K562 (cell line): ENCODE results near the gene BCORL1. TPM values are rescaled to one million over a fixed set of nuclear protein-coding genes. Genes with fewer than 3 reads are reported as not detected.

Experiments used
- COPS2 ChIP-seq: fragments of 450-650 bp; conservative IDR thresholded peaks from 2 replicates; pipeline ENCODE4 v1.6.1; 2016; ENCODE audit warnings: mild to moderate bottlenecking, moderate library complexity
- DIDO1 ChIP-seq: fragments of 450-650 bp; IDR thresholded peaks from 2 replicates; pipeline ENCODE4 v1.6.1; 2016; ENCODE audit warnings: low read depth, missing biosample characterization, missing genetic modification characterization
- FOXM1 ChIP-seq, 2 experiments: fragments of 450-650 bp in 1 of 2; sonication (generic) in 1 of 2; formaldehyde crosslinking in 1 of 2; IDR thresholded peaks; 2 replicates each; pipeline versions ENCODE4 v1.6.1 to v1.9.0; 2017 to 2022; ENCODE audit warnings: low read depth in 2 of 2, mild to moderate bottlenecking in 2 of 2, missing genetic modification reagents in 1 of 2, moderate library complexity in 1 of 2
- HDAC8 ChIP-seq: fragments of 450-650 bp; IDR thresholded peaks from 2 replicates; pipeline ENCODE4 v1.6.1; 2016; ENCODE audit warnings: mild to moderate bottlenecking, missing genetic modification characterization, moderate library complexity, missing compliant biosample characterization
- HMGN3 ChIP-seq: IDR thresholded peaks from 2 replicates; pipeline ENCODE4 v1.6.1; 2011; ENCODE audit warnings: borderline replicate concordance, low read depth, mild to moderate bottlenecking, mixed read lengths, low read length; ENCODE audit not compliant: insufficient read length; ENCODE audit errors: extremely low read depth
- KAT8 ChIP-seq: fragments of 450-650 bp; IDR thresholded peaks from 2 replicates; pipeline ENCODE4 v1.6.1; 2016; ENCODE audit warnings: low read depth, mild to moderate bottlenecking
- NFXL1 ChIP-seq: fragments of 450-650 bp; formaldehyde crosslinking; IDR thresholded peaks from 2 replicates; pipeline ENCODE4 v1.4.0; 2021; ENCODE audit warnings: mild to moderate bottlenecking
- OTX1 ChIP-seq: fragments of 450-650 bp; formaldehyde crosslinking; IDR thresholded peaks from 2 replicates; pipeline ENCODE4 v1.4.0; 2022; ENCODE audit warnings: mild to moderate bottlenecking
- PRMT5 ChIP-seq: sonication (generic); formaldehyde crosslinking; IDR thresholded peaks from 2 replicates; pipeline ENCODE4 v1.5.0; 2020; ENCODE audit warnings: missing genetic modification reagents
- PYGO2 ChIP-seq: fragments of 450-650 bp; IDR thresholded peaks from 2 replicates; pipeline ENCODE4 v1.6.1; 2016; ENCODE audit warnings: mild to moderate bottlenecking, missing genetic modification characterization, moderate library complexity, missing compliant biosample characterization
- RUNX1 ChIP-seq: sonication (generic); IDR thresholded peaks from 2 replicates; pipeline ENCODE4 v1.6.1; 2016; ENCODE audit warnings: antibody characterized with exemption, low read depth
- TSC22D4 ChIP-seq: fragments of 450-650 bp; IDR thresholded peaks from 2 replicates; pipeline ENCODE4 v1.6.1; 2016; ENCODE audit warnings: missing genetic modification characterization, missing biosample characterization, control low read depth
- ZBED1 ChIP-seq: IDR thresholded peaks from 2 replicates; pipeline ENCODE4 v1.6.1; 2014
- ZNF24 ChIP-seq: fragments of 450-650 bp; IDR thresholded peaks from 2 replicates; pipeline ENCODE4 v1.6.1; 2016
- ZNF551 ChIP-seq: fragments of 250-450 bp; sonication (Bioruptor Pico); IDR thresholded peaks from 2 replicates; pipeline ENCODE4 v1.5.0; 2021; ENCODE audit warnings: mild to moderate bottlenecking, moderate library complexity
- ZNF695 ChIP-seq: fragments of 450-650 bp; formaldehyde crosslinking; IDR thresholded peaks from 2 replicates; pipeline ENCODE4 v1.4.0; 2020; ENCODE audit warnings: mild to moderate bottlenecking, moderate library complexity
- ZNF830 ChIP-seq: fragments of 250-450 bp; sonication (Bioruptor Pico); IDR thresholded peaks from 2 replicates; pipeline ENCODE4 v1.5.0; 2021; ENCODE audit warnings: mild to moderate bottlenecking
- polyA plus RNA-seq, 8 experiments: library from polyadenylated mRNA; depleted of rRNA in 4 of 8; stranded (reverse) in 5 of 8; unstranded in 3 of 8; fragments of >200 nt; fragmentation: Nextera tagmentation in 2 of 8; fragmentation: Illumina TruSeq in 1 of 8; extraction: Ambion mirVana in 2 of 8; extraction: Trizol in 1 of 8; gene quantifications; 2 replicates each; pipeline versions ENCODE4 v1.2.1 to v1.2.3, GENCODE V29; 2011 to 2014; ENCODE audit warnings: inconsistent platforms in 1 of 8, missing spikeins in 1 of 8
- total RNA-seq, 7 experiments: library from RNA; depleted of rRNA in 6 of 7; stranded (reverse); fragments of >200 nt in 6 of 7; fragmentation: Illumina TruSeq in 2 of 7; extraction: Trizol in 2 of 7; gene quantifications; 2 replicates each; pipeline versions ENCODE4 v1.2.1 to v1.2.3, GENCODE V29; 2011 to 2021; ENCODE audit warnings: low replicate concordance in 1 of 7
- TF ChIP-seq, protein P1 (sequence below): sonication (generic); formaldehyde crosslinking; IDR thresholded peaks from 2 replicates; pipeline ENCODE4 v1.8.0; 2022; ENCODE audit warnings: missing genetic modification reagents, mild to moderate bottlenecking, moderate library complexity, borderline replicate concordance
- TF ChIP-seq, protein P2 (sequence below): IDR thresholded peaks from 2 replicates; pipeline ENCODE4 v1.6.1; 2011; ENCODE audit warnings: borderline replicate concordance, low read depth, mild to moderate bottlenecking, moderate library complexity, low read length; ENCODE audit not compliant: insufficient read depth, poor library complexity, severe bottlenecking
- TF ChIP-seq, protein P3 (sequence below): fragments of 450-650 bp; IDR thresholded peaks from 2 replicates; pipeline ENCODE4 v1.6.1; 2016
- TF ChIP-seq, protein P4 (sequence below): fragments of 250-450 bp; sonication (Bioruptor Pico); IDR thresholded peaks from 2 replicates; pipeline ENCODE4 v1.4.0; 2020; ENCODE audit warnings: mild to moderate bottlenecking
- TF ChIP-seq, protein P5 (sequence below): fragments of 250-450 bp; sonication (Bioruptor Pico); IDR thresholded peaks from 2 replicates; pipeline ENCODE4 v1.9.0; 2021; ENCODE audit warnings: mild to moderate bottlenecking

BCORL1 gene
- total and polyA plus RNA-seq, 9 of the 15 experiments (the other 6 are each of a cell fraction or from before 2014, with no cell fraction given): 0.48 to 29.6 (median 2.1) TPM

DNA sequence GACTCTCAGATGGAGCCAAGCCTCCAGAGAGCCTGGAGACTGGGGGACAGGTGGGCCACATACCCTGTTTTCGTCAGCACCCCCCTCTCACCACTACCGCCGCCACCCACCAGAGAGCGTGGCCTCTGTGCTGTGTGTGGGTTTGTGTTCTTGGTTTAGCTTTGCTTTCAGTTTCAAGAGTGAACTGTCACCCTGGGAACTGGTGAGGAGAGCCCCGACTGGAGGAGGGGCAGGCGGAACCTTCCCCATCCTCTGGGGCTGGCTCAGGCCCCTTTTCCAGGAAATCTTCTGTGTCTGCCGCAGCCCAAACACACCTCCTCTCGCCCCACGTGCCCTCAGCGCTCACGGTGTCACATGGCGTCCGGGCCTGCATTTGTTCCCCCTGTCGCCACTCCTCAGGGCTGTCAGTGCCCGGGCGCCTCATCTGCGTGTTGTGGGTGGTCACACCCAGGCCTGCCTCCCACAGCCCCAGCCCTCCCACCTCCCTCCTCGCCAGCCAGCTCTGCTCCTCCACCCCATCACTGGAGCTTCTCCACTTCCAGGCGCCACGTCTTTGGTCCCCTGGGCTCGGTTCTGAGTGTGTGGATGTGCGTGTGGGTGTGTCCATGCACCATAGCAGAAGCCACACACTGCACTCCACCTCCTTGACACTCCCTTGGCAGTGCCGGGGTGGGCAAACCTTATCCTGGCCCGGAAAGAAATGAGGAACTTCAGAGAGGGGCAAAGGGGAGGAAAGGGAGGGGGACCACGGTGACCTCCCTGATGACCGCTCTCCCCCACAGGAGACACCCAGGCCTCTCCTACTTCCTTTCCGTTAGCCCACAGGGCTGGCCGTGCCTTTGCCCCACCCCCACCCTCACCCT lies 100.0 kb downstream of the BCORL1 start (continued):
- TF ChIP-seq ZNF551 (no peak), TSC22D4 (tag) (no peak), PYGO2 (tag) (no peak), KAT8 (no peak), COPS2 (no peak), OTX1 (CRISPR knock-in tag) (no peak), FOXM1 (IDR thresholded peaks at IDR 0.05; ENCODE audit: low read depth) (no peak), FOXM1 (CRISPR knock-in tag; IDR thresholded peaks at IDR 0.05; ENCODE audit: low read depth) (no peak), HMGN3 (peak; percentile 42), NFXL1 (no peak), ZNF24 (peak; percentile 72; the same call in 1 of the 2 replicates), ZNF695 (CRISPR knock-in tag) (no peak), PRMT5 (CRISPR knock-in tag) (no peak), ZBED1 (no peak), RUNX1 (no peak), ZNF830 (no peak), HDAC8 (tag) (no peak), DIDO1 (tag) (no peak)
- TF ChIP-seq, protein P1, sequence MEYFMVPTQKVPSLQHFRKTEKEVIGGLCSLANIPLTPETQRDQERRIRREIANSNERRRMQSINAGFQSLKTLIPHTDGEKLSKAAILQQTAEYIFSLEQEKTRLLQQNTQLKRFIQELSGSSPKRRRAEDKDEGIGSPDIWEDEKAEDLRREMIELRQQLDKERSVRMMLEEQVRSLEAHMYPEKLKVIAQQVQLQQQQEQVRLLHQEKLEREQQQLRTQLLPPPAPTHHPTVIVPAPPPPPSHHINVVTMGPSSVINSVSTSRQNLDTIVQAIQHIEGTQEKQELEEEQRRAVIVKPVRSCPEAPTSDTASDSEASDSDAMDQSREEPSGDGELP (CRISPR knock-in tag): peak; percentile 48; the same call in 1 of the 2 replicates
- TF ChIP-seq, protein P2, sequence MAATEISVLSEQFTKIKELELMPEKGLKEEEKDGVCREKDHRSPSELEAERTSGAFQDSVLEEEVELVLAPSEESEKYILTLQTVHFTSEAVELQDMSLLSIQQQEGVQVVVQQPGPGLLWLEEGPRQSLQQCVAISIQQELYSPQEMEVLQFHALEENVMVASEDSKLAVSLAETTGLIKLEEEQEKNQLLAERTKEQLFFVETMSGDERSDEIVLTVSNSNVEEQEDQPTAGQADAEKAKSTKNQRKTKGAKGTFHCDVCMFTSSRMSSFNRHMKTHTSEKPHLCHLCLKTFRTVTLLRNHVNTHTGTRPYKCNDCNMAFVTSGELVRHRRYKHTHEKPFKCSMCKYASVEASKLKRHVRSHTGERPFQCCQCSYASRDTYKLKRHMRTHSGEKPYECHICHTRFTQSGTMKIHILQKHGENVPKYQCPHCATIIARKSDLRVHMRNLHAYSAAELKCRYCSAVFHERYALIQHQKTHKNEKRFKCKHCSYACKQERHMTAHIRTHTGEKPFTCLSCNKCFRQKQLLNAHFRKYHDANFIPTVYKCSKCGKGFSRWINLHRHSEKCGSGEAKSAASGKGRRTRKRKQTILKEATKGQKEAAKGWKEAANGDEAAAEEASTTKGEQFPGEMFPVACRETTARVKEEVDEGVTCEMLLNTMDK: no peak
- TF ChIP-seq, protein P3, sequence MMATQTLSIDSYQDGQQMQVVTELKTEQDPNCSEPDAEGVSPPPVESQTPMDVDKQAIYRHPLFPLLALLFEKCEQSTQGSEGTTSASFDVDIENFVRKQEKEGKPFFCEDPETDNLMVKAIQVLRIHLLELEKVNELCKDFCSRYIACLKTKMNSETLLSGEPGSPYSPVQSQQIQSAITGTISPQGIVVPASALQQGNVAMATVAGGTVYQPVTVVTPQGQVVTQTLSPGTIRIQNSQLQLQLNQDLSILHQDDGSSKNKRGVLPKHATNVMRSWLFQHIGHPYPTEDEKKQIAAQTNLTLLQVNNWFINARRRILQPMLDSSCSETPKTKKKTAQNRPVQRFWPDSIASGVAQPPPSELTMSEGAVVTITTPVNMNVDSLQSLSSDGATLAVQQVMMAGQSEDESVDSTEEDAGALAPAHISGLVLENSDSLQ: peak; percentile 30; the same call in 1 of the 2 replicates
- TF ChIP-seq, protein P4, sequence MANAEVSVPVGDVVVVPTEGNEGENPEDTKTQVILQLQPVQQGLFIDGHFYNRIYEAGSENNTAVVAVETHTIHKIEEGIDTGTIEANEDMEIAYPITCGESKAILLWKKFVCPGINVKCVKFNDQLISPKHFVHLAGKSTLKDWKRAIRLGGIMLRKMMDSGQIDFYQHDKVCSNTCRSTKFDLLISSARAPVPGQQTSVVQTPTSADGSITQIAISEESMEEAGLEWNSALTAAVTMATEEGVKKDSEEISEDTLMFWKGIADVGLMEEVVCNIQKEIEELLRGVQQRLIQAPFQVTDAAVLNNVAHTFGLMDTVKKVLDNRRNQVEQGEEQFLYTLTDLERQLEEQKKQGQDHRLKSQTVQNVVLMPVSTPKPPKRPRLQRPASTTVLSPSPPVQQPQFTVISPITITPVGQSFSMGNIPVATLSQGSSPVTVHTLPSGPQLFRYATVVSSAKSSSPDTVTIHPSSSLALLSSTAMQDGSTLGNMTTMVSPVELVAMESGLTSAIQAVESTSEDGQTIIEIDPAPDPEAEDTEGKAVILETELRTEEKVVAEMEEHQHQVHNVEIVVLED (CRISPR knock-in tag): no peak
- TF ChIP-seq, protein P5, sequence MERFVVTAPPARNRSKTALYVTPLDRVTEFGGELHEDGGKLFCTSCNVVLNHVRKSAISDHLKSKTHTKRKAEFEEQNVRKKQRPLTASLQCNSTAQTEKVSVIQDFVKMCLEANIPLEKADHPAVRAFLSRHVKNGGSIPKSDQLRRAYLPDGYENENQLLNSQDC: no peak
